Cardiac fibroblast (primary cell): Measurements from ENCODE around the gene FAM20A.
"Not testable (repeated sequence)": the region's sequence is repeated elsewhere in the genome, so short reads cannot be mapped to it uniquely, and the experiment has no call there.

Source experiments
- DNase-seq, 2 donors: peaks; one replicate each; pipeline versions ENCODE4 v3.0.0 to v3.0.0-alpha.2; 2010; ENCODE audit warnings: low read depth in 2 of 2
- H3K4me3 ChIP-seq, 2 donors: replicated peaks in 1 of 2; 1 replicate in 1 of 2; 2 replicates in 1 of 2; pipeline ENCODE4 v1.5.1; 2011; ENCODE audit warnings: low read depth in 2 of 2, low read length in 2 of 2, mild to moderate bottlenecking in 2 of 2, moderate library complexity in 1 of 2
- CTCF ChIP-seq: IDR thresholded peaks from one replicate; pipeline ENCODE4 v1.5.1; 2011; ENCODE audit warnings: low read depth, mild to moderate bottlenecking, low read length, inconsistent platforms

FAM20A gene

GRCh38 chr17:68518063-68518815 lies 82.9 kb downstream of the FAM20A start:
- DNase-seq = no peak
- TF ChIP-seq CTCF = no peak
- H3K4me3 ChIP-seq = no peak overlapping the region

GRCh38 chr17:68517605-68518004 lies 83.6 kb downstream of the FAM20A start:
- DNase-seq, H3K4me3 ChIP-seq: not testable (repeated sequence)

- TF ChIP-seq CTCF = no peak
- no peak for DNase-seq
- no peak overlapping the region for H3K4me3 ChIP-seq
These were observed 84.4 kb downstream of the FAM20A start for GRCh38 chr17:68516732-68517131.

- TF ChIP-seq CTCF = no peak
- DNase-seq = peak; percentile 92 to 94
- peak overlapping the region; percentile 80 to 82 for H3K4me3 ChIP-seq
These were observed 86.1 kb downstream of the FAM20A start for GRCh38 chr17:68514831-68515635.

- peak overlapping the region; percentile 80 to 82 for H3K4me3 ChIP-seq
- TF ChIP-seq CTCF = no peak
- no peak for DNase-seq
These were observed 87.2 kb downstream of the FAM20A start for GRCh38 chr17:68513932-68514331.

- TF ChIP-seq CTCF = no peak
- peak overlapping the region; percentile 80 to 82 for H3K4me3 ChIP-seq
- peak; percentile 65 to 68 for DNase-seq
These were observed 88.2 kb downstream of the FAM20A start for GRCh38 chr17:68512960-68513474.

- DNase-seq = peak; percentile 95 to 97
- no peak for TF ChIP-seq CTCF
- peak within 1 kb of the TSS; percentile 80 to 82 for H3K4me3 ChIP-seq
These were observed 88.8 kb downstream of the FAM20A start, which contains the start of gene PRKAR1A for GRCh38 chr17:68512247-68512959. Gene PRKAR1A (plus strand): TSS chr17:68512430. CDS start chr17:68515400, 2,970 bp downstream.
